Measurements from ENCODE around the gene SLC45A1. TPM values are rescaled to one million over a fixed set of nuclear protein-coding genes. Genes with fewer than 3 reads are reported as not detected.

SLC45A1 gene
- total RNA-seq, 1 experiment from 2014 or later = 0.20 TPM

- ChIA-PET POLR2A (ENCODE audit: unreplicated experiment) (no interaction called here), CTCF (interaction anchor here (0.6 kb wide), 1 partner anchor 84 kb away, joined by 3 read pairs; no protein-coding TSS in a partner anchor)
- no peak overlapping the region for H2AFZ ChIP-seq
- no peaks in the 10 kb centered on the region for H3K79me2 ChIP-seq (ENCODE audit: low read depth)
- no peak overlapping the region for H3K27ac ChIP-seq
- no peaks in the 10 kb centered on the region for H3K27me3 ChIP-seq (ENCODE audit: insufficient read depth, low read depth)
- H3K36me3 ChIP-seq (ENCODE audit: low read depth) = no peaks in the 10 kb centered on the region
- no peak for DNase-seq
- intact Hi-C loops (cut with micrococcal nuclease; ENCODE audit: unreplicated experiment) = no loop called here
- H3K4me2 ChIP-seq = no peak overlapping the region
- H3K4me3 ChIP-seq = no peak overlapping the region
- no TSS peak for BruUV-seq (replicated peaks)
- no peaks in the 10 kb centered on the region for H4K20me1 ChIP-seq (ENCODE audit: insufficient read depth)
- TF ChIP-seq CTCF (conservative IDR thresholded peaks at IDR 0.05) = no peak
- no peak for TF ChIP-seq EZH2 (IDR thresholded peaks at IDR 0.05; ENCODE audit: low read depth)
- H3K9me3 ChIP-seq (ENCODE audit: insufficient read depth, low read depth) = no peaks in the 10 kb centered on the region
- peaks cover 2% of the 10 kb centered on the region for H3K4me1 ChIP-seq (replicated peaks; ENCODE audit: insufficient read depth)
- no peaks in the 10 kb centered on the region for H3K9me2 ChIP-seq (ENCODE audit: insufficient read depth)
- H3F3A ChIP-seq (ENCODE audit: insufficient read depth, low read depth) = no peaks in the 10 kb centered on the region
Observed at GRCh38 chr1:8337776-8338525, 20.0 kb downstream of the SLC45A1 start.

DNA sequence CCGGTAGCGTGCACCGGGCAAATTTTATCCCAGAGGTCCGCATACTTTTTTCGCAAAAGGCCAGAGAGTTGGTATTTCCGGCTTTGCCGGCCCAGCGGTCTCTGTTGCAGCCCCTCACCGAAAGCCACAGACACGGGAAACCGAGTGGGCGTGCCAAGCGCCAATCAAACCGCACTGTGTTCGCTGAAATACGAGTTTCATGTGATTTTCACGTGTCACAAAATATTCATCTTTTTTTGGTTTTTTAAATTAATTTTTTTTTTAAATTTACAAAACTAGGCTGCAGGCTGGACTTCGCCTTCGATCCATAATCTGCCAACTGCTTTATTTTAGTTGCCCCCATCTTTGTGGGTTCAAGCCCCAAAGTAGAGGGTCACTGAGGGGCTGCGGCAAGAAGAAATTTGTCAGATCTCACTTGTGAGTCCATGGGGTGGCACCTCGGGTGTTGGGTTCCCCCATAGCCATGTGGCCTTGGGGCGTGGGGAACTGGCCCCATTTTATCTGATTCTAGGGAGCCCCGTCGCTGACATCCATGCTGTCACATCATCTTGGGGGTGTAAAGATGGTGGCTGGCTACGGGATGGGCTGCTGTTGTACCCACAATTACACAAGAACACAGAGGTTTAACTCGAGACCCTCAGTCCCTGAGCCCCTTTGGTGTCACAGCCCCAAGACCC, 20.8 kb downstream of the SLC45A1 start:
- Histone ChIP-seq H3K27ac (no peak overlapping the region), H3K9me2 (ENCODE audit: insufficient read depth) (no peaks in the 10 kb centered on the region), H2AFZ (no peak overlapping the region), H3K4me3 (no peak overlapping the region), H3K79me2 (ENCODE audit: low read depth) (no peaks in the 10 kb centered on the region), H3K36me3 (ENCODE audit: low read depth) (no peaks in the 10 kb centered on the region), H3K9me3 (ENCODE audit: insufficient read depth, low read depth) (no peaks in the 10 kb centered on the region), H3K27me3 (ENCODE audit: insufficient read depth, low read depth) (no peaks in the 10 kb centered on the region), H3F3A (ENCODE audit: insufficient read depth, low read depth) (0 out of 2 replicates have a peak, but pooled peaks cover 3% of the 10 kb centered on the region), H3K4me2 (no peak overlapping the region), H3K4me1 (replicated peaks; ENCODE audit: insufficient read depth) (peaks cover 8% of the 10 kb centered on the region), H4K20me1 (ENCODE audit: insufficient read depth) (no peaks in the 10 kb centered on the region)
- CTCF ChIA-PET = no interaction called here
- intact Hi-C loops (cut with micrococcal nuclease; ENCODE audit: unreplicated experiment) = no loop called here
- TF ChIP-seq CTCF (conservative IDR thresholded peaks at IDR 0.05) (no peak), EZH2 (IDR thresholded peaks at IDR 0.05; ENCODE audit: low read depth) (no peak)
- POLR2A ChIA-PET (ENCODE audit: unreplicated experiment) = no interaction called here
- BruUV-seq (replicated peaks) = no TSS peak
- DNase-seq = no peak

DNA sequence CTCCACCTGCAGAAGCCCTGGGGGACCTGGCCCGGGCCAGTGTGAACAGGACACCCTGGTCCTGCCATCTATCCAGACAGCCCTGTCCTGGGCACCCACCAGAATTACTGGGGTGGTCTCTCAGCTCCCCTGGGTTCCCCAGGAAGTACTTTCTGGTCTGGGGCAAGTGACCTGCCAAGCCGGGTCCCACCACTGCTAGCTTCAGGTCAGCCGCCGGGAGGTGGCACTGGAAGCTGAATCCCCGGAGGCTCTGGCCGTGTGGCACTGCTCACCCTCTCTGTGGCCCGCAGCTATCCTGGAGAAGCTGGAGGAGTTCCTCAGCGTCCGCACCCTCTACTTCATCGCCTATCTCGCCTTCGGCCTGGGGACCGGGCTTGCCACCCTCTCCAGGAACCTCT, 21.3 kb downstream of the SLC45A1 start:
- H3F3A ChIP-seq (ENCODE audit: insufficient read depth, low read depth) = peaks cover 8% of the 10 kb centered on the region; the same call in 1 of the 2 replicates

More for the DNA sequence above, 21.3 kb downstream of the SLC45A1 start:
- TF ChIP-seq EZH2 (IDR thresholded peaks at IDR 0.05; ENCODE audit: low read depth) = no peak
- no peak for TF ChIP-seq CTCF (conservative IDR thresholded peaks at IDR 0.05)
- POLR2A ChIA-PET (ENCODE audit: unreplicated experiment) = no interaction called here
- Histone ChIP-seq H3K9me2 (ENCODE audit: insufficient read depth) (no peaks in the 10 kb centered on the region), H3K36me3 (ENCODE audit: low read depth) (no peaks in the 10 kb centered on the region), H3K27ac (no peak overlapping the region), H3K4me3 (no peak overlapping the region), H4K20me1 (ENCODE audit: insufficient read depth) (no peaks in the 10 kb centered on the region), H3K4me2 (no peak overlapping the region), H2AFZ (no peak overlapping the region), H3K27me3 (ENCODE audit: insufficient read depth, low read depth) (no peaks in the 10 kb centered on the region), H3K4me1 (replicated peaks; ENCODE audit: insufficient read depth) (peaks cover 13% of the 10 kb centered on the region), H3K9me3 (ENCODE audit: insufficient read depth, low read depth) (no peaks in the 10 kb centered on the region), H3K79me2 (ENCODE audit: low read depth) (no peaks in the 10 kb centered on the region)
- intact Hi-C loops (cut with micrococcal nuclease; ENCODE audit: unreplicated experiment) = no loop called here
- no peak for DNase-seq
- CTCF ChIA-PET = no interaction called here
- no TSS peak for BruUV-seq (replicated peaks)

All from PC-9 (cell line).